T-cell (primary cell): ENCODE data around the gene PRR11. TPM values are rescaled to one million over a fixed set of nuclear protein-coding genes. Genes with fewer than 3 reads are reported as not detected.

Source experiments
- ATAC-seq, 4 experiments: fragments of 200-7000 bp in 3 of 4; fragments of 150-1000 bp in 1 of 4; cut with Tn5 transposase; replicated peaks in 1 of 4; 1 replicate in 3 of 4; 2 replicates in 1 of 4; pipeline ENCODE4 v1.10.0; 2021; ENCODE audit warnings: moderate library complexity in 3 of 4, mild to moderate bottlenecking in 2 of 4, moderate number of reproducible peaks in 1 of 4
- CTCF ChIA-PET, 2 donors: fragments of 300-600 bp; sonication (Branson Sonifier 250); formaldehyde crosslinking; loops; one replicate each; lab custom pipeline; 2022; ENCODE audit warnings: antibody characterized with exemption in 2 of 2; lab: Charles Lee
- POLR2A ChIA-PET, 2 donors: fragments of 300-600 bp; sonication (Branson Sonifier 250); formaldehyde crosslinking; loops; one replicate each; lab custom pipeline; 2022; ENCODE audit warnings: antibody characterized with exemption in 2 of 2; lab: Charles Lee
- DNase-seq, 35 experiments: peaks; one replicate each; pipeline versions ENCODE4 v3.0.0 to v3.0.0-alpha.2; 2013 to 2023
- H3K27ac ChIP-seq: one replicate; pipeline ENCODE4 v1.5.1; 2013; ENCODE audit warnings: low read length
- H3K27me3 ChIP-seq, 2 experiments: replicated peaks in 1 of 2; 1 replicate in 1 of 2; 2 replicates in 1 of 2; pipeline versions ENCODE4 v1.6.1 to v1.7.0; 2013; ENCODE audit warnings: low read length in 1 of 2, mixed read lengths in 1 of 2; ENCODE audit not compliant: control insufficient read depth in 2 of 2, insufficient read depth in 2 of 2; ENCODE audit errors: extremely low read depth in 1 of 2
- H3K36me3 ChIP-seq, 2 donors: 1 replicate in 1 of 2; 2 replicates in 1 of 2; pipeline versions ENCODE4 v1.6.1 to v1.7.0; 2013; ENCODE audit warnings: low read length in 1 of 2; ENCODE audit not compliant: control insufficient read depth in 2 of 2, insufficient read depth in 1 of 2; ENCODE audit errors: extremely low read depth in 1 of 2
- H3K4me1 ChIP-seq, 2 experiments: 1 replicate in 1 of 2; 2 replicates in 1 of 2; pipeline versions ENCODE4 v1.6.1 to v1.7.0; 2013; ENCODE audit warnings: low read length in 2 of 2, mixed read lengths in 1 of 2; ENCODE audit not compliant: insufficient read depth in 2 of 2, control insufficient read depth in 1 of 2; ENCODE audit errors: extremely low read depth in 1 of 2
- H3K4me3 ChIP-seq, 2 donors: 1 replicate in 1 of 2; 2 replicates in 1 of 2; pipeline versions ENCODE4 v1.5.1 to v1.7.0; 2013; ENCODE audit warnings: mild to moderate bottlenecking in 2 of 2, low read length in 1 of 2, moderate library complexity in 1 of 2; ENCODE audit not compliant: control insufficient read depth in 1 of 2; ENCODE audit errors: extremely low read depth in 1 of 2
- H3K9me3 ChIP-seq: 2 replicates; pipeline ENCODE4 v1.7.0; 2013
- H3K27ac Mint-ChIP-seq, 2 donors: one replicate each; pipeline ENCODE4 v1.8.0; 2020 to 2021; ENCODE audit warnings: mild to moderate bottlenecking in 2 of 2, mixed read lengths in 2 of 2
- H3K27me3 Mint-ChIP-seq, 2 donors: one replicate each; pipeline ENCODE4 v1.8.0; 2021 to 2022; ENCODE audit warnings: mixed read lengths in 2 of 2
- H3K36me3 Mint-ChIP-seq: one replicate; pipeline ENCODE4 v1.8.0; 2021; ENCODE audit warnings: mixed read lengths
- H3K4me1 Mint-ChIP-seq, 3 donors: one replicate each; pipeline ENCODE4 v1.8.0; 2020 to 2022; ENCODE audit warnings: mixed read lengths in 3 of 3, mild to moderate bottlenecking in 1 of 3
- H3K4me3 Mint-ChIP-seq, 3 donors: one replicate each; pipeline ENCODE4 v1.8.0; 2020 to 2022; ENCODE audit warnings: mild to moderate bottlenecking in 3 of 3, mixed read lengths in 3 of 3, moderate library complexity in 3 of 3
- H3K9me3 Mint-ChIP-seq, 3 donors: one replicate each; pipeline ENCODE4 v1.8.0; 2020 to 2022; ENCODE audit warnings: mixed read lengths in 3 of 3
- WGBS: methylation state at CpG from one replicate; pipeline ENCODE4 v1.1.5; 2013; ENCODE audit warnings: missing lambda C conversion rate; ENCODE audit not compliant: insufficient coverage; 5-methylcytosine and 5-hydroxymethylcytosine counted together
- total RNA-seq, 35 experiments: library from RNA in 6 of 35; stranded (reverse) in 6 of 35; fragments of 120-200 nt in 1 of 35; gene quantifications; one replicate each; pipeline versions ENCODE4 v1.2.1 to v1.2.4 and lab custom pipeline; 2013 to 2026

PRR11 gene
- total RNA-seq, 5 donors from 2014 or later (not counting 1 experiment from before 2014, with no cell fraction given), result 1.1 to 3.3 (median 1.8) TPM

DNA sequence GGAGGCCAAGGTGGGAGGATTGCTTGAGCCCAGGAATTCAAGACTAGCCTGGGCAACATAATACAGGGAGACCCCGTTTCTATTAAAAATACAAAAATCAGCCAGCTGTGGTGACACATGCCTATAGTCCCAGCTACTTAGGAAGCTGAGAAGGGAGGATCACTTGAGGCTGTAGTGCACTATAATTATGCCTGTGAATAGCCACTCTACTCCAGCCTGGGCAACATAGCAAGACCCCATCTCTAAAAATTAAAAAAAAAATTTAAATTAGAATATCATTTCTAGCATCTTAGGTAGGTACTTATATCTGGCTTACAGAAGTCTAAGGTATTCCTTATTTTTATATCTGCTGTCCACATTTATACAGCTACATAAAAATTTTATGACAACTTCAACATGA lies 46.8 kb downstream of the PRR11 start:
- H3K36me3 Mint-ChIP-seq, result no peaks in the 10 kb centered on the region
- WGBS, result no CpG with 5 or more reads among the region's 1 CpG
- Histone ChIP-seq H3K36me3 (no peaks in the 10 kb centered on the region), H3K4me1 (no peaks in the 10 kb centered on the region), H3K27ac (no peak overlapping the region), H3K27me3 (no peaks in the 10 kb centered on the region), H3K4me3 (no peak overlapping the region), H3K9me3 (no peaks in the 10 kb centered on the region)
- ATAC-seq (no peak), DNase-seq (no peak)
- no peaks in the 10 kb centered on the region for H3K27me3 Mint-ChIP-seq
- CTCF ChIA-PET, result no interaction called here
- H3K4me1 Mint-ChIP-seq, result no peaks in the 10 kb centered on the region
- no peak overlapping the region for H3K4me3 Mint-ChIP-seq
- no peak overlapping the region for H3K27ac Mint-ChIP-seq
- no peaks in the 10 kb centered on the region for H3K9me3 Mint-ChIP-seq
- POLR2A ChIA-PET, result no interaction called here

DNA sequence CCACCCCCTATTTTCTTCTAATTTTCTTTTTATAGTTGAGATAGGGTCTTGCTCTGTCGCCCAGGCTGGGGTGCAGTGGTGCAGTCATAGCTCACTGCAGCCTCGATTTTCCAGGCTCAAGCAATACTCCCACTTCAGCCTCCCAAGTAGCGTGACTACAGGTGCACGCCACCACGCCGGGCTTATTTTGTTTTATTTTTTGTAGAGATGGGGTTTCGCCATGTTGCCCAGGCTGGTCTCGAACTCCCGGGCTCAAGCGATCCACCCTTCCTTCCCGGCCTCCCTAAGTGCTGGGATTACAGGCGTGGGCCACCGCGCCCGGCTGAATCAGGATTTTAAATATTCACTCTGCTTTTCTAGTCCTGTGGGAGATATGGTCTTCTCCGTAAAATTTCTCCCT lies 63.8 kb downstream of the PRR11 start:
- peaks cover 0 to 4% of the 10 kb centered on the region in 2 donors for H3K36me3 ChIP-seq
- H3K9me3 Mint-ChIP-seq, result no peaks in the 10 kb centered on the region
- no peaks in the 10 kb centered on the region for H3K9me3 ChIP-seq
- ChIA-PET CTCF (interaction anchor here in 1 of 2 donors (1.6 kb wide), 1 partner anchor 9 kb away, joined by 4 read pairs; the partner anchor contains the start of gene SMG8), POLR2A (no interaction called here)
- peaks cover 0 to 3% of the 10 kb centered on the region in 2 experiments for H3K27me3 ChIP-seq
- ATAC-seq, result no peak
- H3K4me1 Mint-ChIP-seq, result peaks cover 15 to 16% (median 15%) of the 10 kb centered on the region in 3 donors
- no peak overlapping the region for H3K4me3 ChIP-seq
- H3K27ac Mint-ChIP-seq, result no peak overlapping the region
- no peaks in the 10 kb centered on the region for H3K27me3 Mint-ChIP-seq
- no peak for DNase-seq
- WGBS, result no CpG with 5 or more reads among the region's 16 CpGs
- peaks cover 8 to 9% of the 10 kb centered on the region in 2 experiments for H3K4me1 ChIP-seq
- no peak overlapping the region for H3K27ac ChIP-seq
- H3K36me3 Mint-ChIP-seq, result no peaks in the 10 kb centered on the region
- peak overlapping the region in 2 of 3 donors; percentile 99 to 100 for H3K4me3 Mint-ChIP-seq

DNA sequence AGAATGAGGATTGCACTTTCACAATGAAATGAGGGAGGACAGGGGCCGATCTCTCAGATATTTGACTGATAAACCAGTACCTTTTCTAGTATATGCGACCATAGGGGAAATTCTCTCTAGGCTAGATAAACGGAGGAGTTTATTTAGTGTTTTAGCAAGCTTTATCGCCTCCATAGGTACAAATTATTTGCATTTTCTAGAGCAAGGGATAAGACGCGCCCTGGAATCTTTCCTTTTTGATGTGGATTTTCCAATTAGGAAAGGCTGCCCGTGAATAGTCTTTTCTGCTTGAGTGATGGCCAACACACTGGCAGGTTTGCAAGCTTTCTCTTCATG lies 64.4 kb downstream of the PRR11 start:
- H3K27me3 Mint-ChIP-seq, result no peaks in the 10 kb centered on the region
- peaks cover 0 to 3% of the 10 kb centered on the region in 2 experiments for H3K27me3 ChIP-seq
- peak overlapping the region; percentile 97 to 98 for H3K27ac Mint-ChIP-seq
- no peaks in the 10 kb centered on the region for H3K36me3 ChIP-seq
- H3K4me1 ChIP-seq, result peaks cover 8 to 9% of the 10 kb centered on the region in 2 experiments
- POLR2A ChIA-PET, result interaction anchor here in 1 of 2 donors (0.5 kb wide), 1 partner anchor 142 kb away, joined by 3 read pairs; no protein-coding TSS in a partner anchor
- peaks cover 13 to 16% (median 15%) of the 10 kb centered on the region in 3 donors for H3K4me1 Mint-ChIP-seq
- H3K4me3 ChIP-seq, result peak overlapping the region; percentile 44 to 93
- no peaks in the 10 kb centered on the region for H3K36me3 Mint-ChIP-seq
- CTCF ChIA-PET, result interaction anchor here in 1 of 2 donors (1.6 kb wide), 1 partner anchor 9 kb away, joined by 4 read pairs; the partner anchor contains the start of gene SMG8
- ATAC-seq (no peak), DNase-seq (no peak)
- H3K27ac ChIP-seq, result no peak overlapping the region
- 60% methylated on average over 3 of the region's 7 CpGs for WGBS
- H3K9me3 Mint-ChIP-seq, result no peaks in the 10 kb centered on the region
- no peaks in the 10 kb centered on the region for H3K9me3 ChIP-seq
- peak overlapping the region; percentile 99 to 100 (median 99) for H3K4me3 Mint-ChIP-seq

DNA sequence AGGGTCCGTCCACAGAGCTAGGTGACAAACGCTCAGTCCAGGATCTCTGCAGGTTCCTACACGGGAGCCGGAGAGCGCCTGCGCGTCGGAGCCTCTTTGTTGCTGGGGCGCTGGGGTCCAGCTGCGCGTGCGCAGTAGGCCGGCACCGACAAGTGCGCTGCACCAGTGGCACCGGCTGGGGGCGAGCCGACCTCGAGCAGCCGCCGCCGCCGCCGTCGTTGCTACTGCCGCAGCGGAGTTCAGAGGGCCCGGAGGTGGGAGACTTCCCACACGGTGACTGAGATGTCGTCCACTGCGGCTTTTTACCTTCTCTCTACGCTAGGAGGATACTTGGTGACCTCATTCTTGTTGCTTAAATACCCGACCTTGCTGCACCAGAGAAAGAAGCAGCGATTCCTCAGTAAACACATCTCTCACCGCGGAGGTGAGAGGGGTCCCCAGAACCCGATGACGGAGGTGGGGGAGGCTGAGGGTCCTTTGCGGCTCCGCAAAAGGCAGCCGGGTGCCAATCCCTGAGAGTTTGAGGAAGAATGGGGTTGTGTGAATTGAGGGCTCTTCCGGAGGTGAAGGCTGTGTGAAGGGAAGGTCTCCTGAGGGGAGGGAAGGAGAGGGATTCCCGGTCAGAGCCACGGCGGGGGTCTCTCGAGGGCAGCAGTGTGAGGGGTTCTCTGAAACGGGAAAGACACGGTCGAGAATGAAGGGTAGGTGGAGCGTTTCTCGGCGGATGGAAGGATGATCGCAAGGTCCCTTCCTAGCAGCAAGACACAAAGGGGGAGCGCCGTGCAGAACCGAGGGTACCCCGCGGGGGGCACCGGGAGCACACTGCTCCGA lies 65.0 kb downstream of the PRR11 start, which contains the start of gene GDPD1:
Gene GDPD1 (plus strand): TSS at position 184 of the 831 bp plus-strand sequence. CDS start 99 bp downstream, at position 283.
- Mint-ChIP-seq H3K9me3 (no peaks in the 10 kb centered on the region), H3K4me1 (peaks cover 13 to 16% (median 15%) of the 10 kb centered on the region in 3 donors), H3K36me3 (no peaks in the 10 kb centered on the region), H3K27ac (peak within 1 kb of the TSS; percentile 97 to 98), H3K27me3 (no peaks in the 10 kb centered on the region), H3K4me3 (peak within 1 kb of the TSS; percentile 99 to 100 (median 99))
- ChIA-PET POLR2A (interaction anchor here (0.5 to 1.0 kb wide), 4 partner anchors 9 to 426 kb away, joined by 3 to 13 read pairs (median 6); no protein-coding TSS in a partner anchor), CTCF (interaction anchor here in 1 of 2 donors (1.6 kb wide), 1 partner anchor 10 kb away, joined by 4 read pairs; the partner anchor contains the start of gene SMG8)
- Histone ChIP-seq H3K4me3 (peak within 1 kb of the TSS; percentile 93 to 96), H3K27ac (peak within 1 kb of the TSS; percentile 82), H3K4me1 (peaks cover 8 to 9% of the 10 kb centered on the region in 2 experiments), H3K9me3 (no peaks in the 10 kb centered on the region), H3K27me3 (peaks cover 0 to 3% of the 10 kb centered on the region in 2 experiments), H3K36me3 (no peaks in the 10 kb centered on the region)
- DNase-seq (peak; percentile 89 to 99 (median 97)), ATAC-seq (peak; percentile 97 to 100 (median 99))
- WGBS, result under 1% methylated on average over 47 of the region's 60 CpGs

DNA sequence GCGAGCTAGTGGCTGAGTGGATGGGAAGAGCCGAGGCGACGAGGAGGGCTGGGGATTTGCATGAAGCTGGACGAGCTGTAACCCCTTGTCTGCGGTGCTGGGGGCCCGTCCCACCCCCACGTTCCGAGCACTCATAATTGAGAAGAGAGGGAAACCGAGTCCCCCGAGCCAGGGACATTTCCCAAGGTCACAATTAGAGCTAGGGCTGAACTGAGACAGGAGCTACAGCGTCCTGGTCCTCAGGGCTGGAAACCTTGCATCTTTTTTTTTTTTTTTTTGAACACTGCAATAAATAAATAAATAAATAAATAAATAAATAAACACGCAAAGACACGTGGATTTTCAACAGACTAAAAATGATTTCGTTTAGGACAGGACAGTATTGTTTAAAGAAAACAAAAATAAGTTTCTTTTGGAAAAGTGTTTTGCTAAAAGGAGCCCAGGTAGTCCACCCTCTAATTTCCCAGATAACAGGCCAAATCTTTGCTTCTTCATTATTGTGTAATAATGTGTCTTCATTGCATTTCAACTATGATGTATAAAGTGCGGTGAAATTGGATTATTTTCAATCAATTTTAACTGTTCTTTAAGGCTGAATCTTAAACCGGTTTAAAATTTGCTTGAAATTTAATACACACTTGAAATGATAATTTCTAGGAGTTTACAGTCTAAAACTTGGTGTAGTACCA lies 65.8 kb downstream of the PRR11 start:
- H3K4me3 ChIP-seq, result peak overlapping the region; percentile 93 to 96
- no peaks in the 10 kb centered on the region for H3K9me3 ChIP-seq
- Mint-ChIP-seq H3K27me3 (no peaks in the 10 kb centered on the region), H3K27ac (peak overlapping the region; percentile 97 to 98), H3K4me3 (peak overlapping the region; percentile 99 to 100 (median 99)), H3K4me1 (peaks cover 13 to 16% (median 15%) of the 10 kb centered on the region in 3 donors), H3K9me3 (no peaks in the 10 kb centered on the region), H3K36me3 (no peaks in the 10 kb centered on the region)
- peak overlapping the region; percentile 82 for H3K27ac ChIP-seq
- peaks cover 8 to 9% of the 10 kb centered on the region in 2 experiments for H3K4me1 ChIP-seq
- 6% methylated on average over 9 of the region's 17 CpGs for WGBS
- H3K36me3 ChIP-seq, result no peaks in the 10 kb centered on the region
- CTCF ChIA-PET, result no interaction called here
- peaks cover 0 to 3% of the 10 kb centered on the region in 2 experiments for H3K27me3 ChIP-seq
- ATAC-seq (no peak), DNase-seq (peak in 1 of 35 experiments; percentile 1)
- POLR2A ChIA-PET, result interaction anchor here (0.7 to 1.0 kb wide), 3 partner anchors 10 to 425 kb away, joined by 5 to 13 read pairs (median 6); no protein-coding TSS in a partner anchor

DNA sequence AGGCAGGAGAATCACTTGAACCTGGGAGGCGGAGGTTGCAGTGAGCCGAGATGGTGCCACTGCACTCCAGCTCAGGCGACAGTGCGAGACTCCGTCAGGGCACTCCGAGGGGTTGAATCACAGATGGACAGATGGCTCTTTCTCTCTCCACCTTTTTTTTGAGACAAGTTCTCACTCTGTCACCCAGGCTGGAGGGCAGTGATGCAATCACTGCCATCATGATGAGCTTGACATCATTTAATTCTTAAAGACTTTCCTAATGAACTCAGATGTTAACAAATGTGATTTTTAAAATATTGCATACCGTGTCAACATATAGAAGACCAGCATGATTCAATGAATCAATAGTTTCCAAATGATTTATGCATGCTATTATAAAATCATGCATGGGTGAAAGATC lies 68.3 kb downstream of the PRR11 start:
- no peaks in the 10 kb centered on the region for H3K36me3 Mint-ChIP-seq
- peaks cover 0 to 3% of the 10 kb centered on the region in 2 experiments for H3K27me3 ChIP-seq
- H3K4me3 ChIP-seq, result no peak overlapping the region
- no peak overlapping the region for H3K4me3 Mint-ChIP-seq
- H3K9me3 ChIP-seq, result no peaks in the 10 kb centered on the region
- H3K27ac ChIP-seq, result no peak overlapping the region
- CTCF ChIA-PET, result no interaction called here
- H3K27me3 Mint-ChIP-seq, result no peaks in the 10 kb centered on the region
- POLR2A ChIA-PET, result no interaction called here
- H3K36me3 ChIP-seq, result no peaks in the 10 kb centered on the region
- ATAC-seq, result no peak
- H3K4me1 Mint-ChIP-seq, result peaks cover 13 to 16% (median 15%) of the 10 kb centered on the region in 3 donors
- H3K9me3 Mint-ChIP-seq, result no peaks in the 10 kb centered on the region
- DNase-seq, result no peak
- peaks cover 8 to 9% of the 10 kb centered on the region in 2 experiments for H3K4me1 ChIP-seq
- WGBS, result 100% methylated on average over 5 of the region's 7 CpGs
- H3K27ac Mint-ChIP-seq, result no peak overlapping the region
